Measurements from ENCODE around the gene CFAP97D2.

CFAP97D2 gene

GRCh38 chr13:114134111-114134943 is 44.7 kb upstream of the CFAP97D2 start:
- TF ChIP-seq CTCF (conservative IDR thresholded peaks at IDR 0.05; ENCODE audit: low read length) = no peak
- DNase-seq (ENCODE audit: low read depth) = no peak
- H3K4me3 ChIP-seq (ENCODE audit: low read length) = no peak overlapping the region

GRCh38 chr13:114134944-114135610 is 44.0 kb upstream of the CFAP97D2 start:
- no peak for DNase-seq (ENCODE audit: low read depth)

GRCh38 chr13:114135731-114136171 is 43.3 kb upstream of the CFAP97D2 start:
- no peak for TF ChIP-seq CTCF (conservative IDR thresholded peaks at IDR 0.05; ENCODE audit: low read length)
- DNase-seq (ENCODE audit: low read depth) = no peak
- H3K4me3 ChIP-seq (ENCODE audit: low read length) = no peak overlapping the region

More at GRCh38 chr13:114134944-114135610, 44.0 kb upstream of the CFAP97D2 start:
- H3K4me3 ChIP-seq (ENCODE audit: low read length) = no peak overlapping the region
- no peak for TF ChIP-seq CTCF (conservative IDR thresholded peaks at IDR 0.05; ENCODE audit: low read length)

- DNase-seq (ENCODE audit: low read depth) = no peak
- TF ChIP-seq CTCF (conservative IDR thresholded peaks at IDR 0.05; ENCODE audit: low read length) = no peak
- no peak overlapping the region for H3K4me3 ChIP-seq (ENCODE audit: low read length)
Observed at GRCh38 chr13:114136576-114136975, 42.5 kb upstream of the CFAP97D2 start.

GRCh38 chr13:114140131-114140905 is 38.7 kb upstream of the CFAP97D2 start:
- no peak for DNase-seq (ENCODE audit: low read depth)
- no peak for TF ChIP-seq CTCF (conservative IDR thresholded peaks at IDR 0.05; ENCODE audit: low read length)
- no peak overlapping the region for H3K4me3 ChIP-seq (ENCODE audit: low read length)

GRCh38 chr13:114140906-114141250 is 38.2 kb upstream of the CFAP97D2 start:
- TF ChIP-seq CTCF (conservative IDR thresholded peaks at IDR 0.05; ENCODE audit: low read length) = no peak
- DNase-seq (ENCODE audit: low read depth) = no peak
- H3K4me3 ChIP-seq (ENCODE audit: low read length) = no peak overlapping the region

Data from AG10803 (cell line).